Measurements from ENCODE around the gene COLEC11.
A peak's percentile ranks its signal among the peaks of the same experiment; 100 is the strongest.

The COLEC11 gene

GRCh38 chr2:3585261-3586109 is 9.4 kb upstream of the COLEC11 start:
- DNase-seq (ENCODE audit: low read depth) = peak; percentile 41
- no peak overlapping the region for H3K4me3 ChIP-seq (ENCODE audit: low read depth, low read length)
- no peak for TF ChIP-seq CTCF (IDR thresholded peaks at IDR 0.05; ENCODE audit: control insufficient read depth, extremely low read depth, insufficient read depth)

- no peak overlapping the region for H3K4me3 ChIP-seq (ENCODE audit: low read depth, low read length)
- TF ChIP-seq CTCF (IDR thresholded peaks at IDR 0.05; ENCODE audit: control insufficient read depth, extremely low read depth, insufficient read depth) = no peak
- no peak for DNase-seq (ENCODE audit: low read depth)
Measured at GRCh38 chr2:3586220-3586619, 8.7 kb upstream of the COLEC11 start.

GRCh38 chr2:3587021-3587420 is 7.9 kb upstream of the COLEC11 start:
- TF ChIP-seq CTCF (IDR thresholded peaks at IDR 0.05; ENCODE audit: control insufficient read depth, extremely low read depth, insufficient read depth) = no peak
- no peak for DNase-seq (ENCODE audit: low read depth)

GRCh38 chr2:3587432-3587831 is 7.5 kb upstream of the COLEC11 start:
- no peak overlapping the region for H3K4me3 ChIP-seq (ENCODE audit: low read depth, low read length)
- TF ChIP-seq CTCF (IDR thresholded peaks at IDR 0.05; ENCODE audit: control insufficient read depth, extremely low read depth, insufficient read depth) = no peak
- DNase-seq (ENCODE audit: low read depth) = no peak

More at GRCh38 chr2:3587021-3587420, 7.9 kb upstream of the COLEC11 start:
- H3K4me3 ChIP-seq (ENCODE audit: low read depth, low read length) = no peak overlapping the region

- no peak overlapping the region for H3K4me3 ChIP-seq (ENCODE audit: low read depth, low read length)
- no peak for TF ChIP-seq CTCF (IDR thresholded peaks at IDR 0.05; ENCODE audit: control insufficient read depth, extremely low read depth, insufficient read depth)
- no peak for DNase-seq (ENCODE audit: low read depth)
Measured at GRCh38 chr2:3588084-3588483, 6.8 kb upstream of the COLEC11 start.

- no peak for DNase-seq (ENCODE audit: low read depth)
- no peak overlapping the region for H3K4me3 ChIP-seq (ENCODE audit: low read depth, low read length)
- TF ChIP-seq CTCF (IDR thresholded peaks at IDR 0.05; ENCODE audit: control insufficient read depth, extremely low read depth, insufficient read depth) = no peak
Measured at GRCh38 chr2:3589086-3589485, 5.8 kb upstream of the COLEC11 start.

GRCh38 chr2:3595404-3595803 is 492 bp downstream of the COLEC11 start:
- DNase-seq (ENCODE audit: low read depth) = no peak
- no peak for TF ChIP-seq CTCF (IDR thresholded peaks at IDR 0.05; ENCODE audit: control insufficient read depth, extremely low read depth, insufficient read depth)
- H3K4me3 ChIP-seq (ENCODE audit: low read depth, low read length) = no peak overlapping the region
